Thyroid gland (tissue), 4 donors: ENCODE measurements around the gene TSTD2. TPM values are rescaled to one million over a fixed set of nuclear protein-coding genes. Genes with fewer than 3 reads are reported as not detected.
A peak's percentile ranks its signal among the peaks of the same experiment; 100 is the strongest.

Source experiments
- DNase-seq, 2 donors: peaks; one replicate each; pipeline ENCODE4 v3.0.0-alpha.2; 2019
- H3K27ac ChIP-seq, 3 donors: fragments of 200-600 bp; sonication (generic); 1 replicate in 2 of 3; 2 replicates in 1 of 3; pipeline ENCODE4 v1.5.1; 2016 to 2019; ENCODE audit warnings: mild to moderate bottlenecking in 1 of 3, moderate library complexity in 1 of 3
- H3K27me3 ChIP-seq: fragments of 200-600 bp; sonication (generic); one replicate; pipeline ENCODE4 v1.5.1; 2019
- H3K36me3 ChIP-seq, 2 donors: fragments of 200-600 bp; sonication (generic); one replicate each; pipeline ENCODE4 v1.5.1; 2016 to 2019
- H3K4me1 ChIP-seq, 2 donors: fragments of 200-600 bp; sonication (generic); one replicate each; pipeline ENCODE4 v1.5.1; 2017 to 2019
- H3K4me3 ChIP-seq, 3 donors: fragments of 200-600 bp; sonication (generic); replicated peaks in 1 of 3; 1 replicate in 2 of 3; 2 replicates in 1 of 3; pipeline ENCODE4 v1.5.1; 2016; ENCODE audit warnings: mild to moderate bottlenecking in 1 of 3
- H3K9me3 ChIP-seq: fragments of 200-600 bp; sonication (generic); one replicate; pipeline ENCODE4 v1.5.1; 2017
- CTCF ChIP-seq, 6 experiments: fragments of 200-600 bp in 3 of 6; fragments of 450-650 bp in 3 of 6; sonication (generic) in 3 of 6; IDR thresholded peaks; one replicate each; pipeline ENCODE4 v1.5.1; 2016 to 2019; ENCODE audit warnings: antibody characterized with exemption in 6 of 6, mild to moderate bottlenecking in 2 of 6, inconsistent platforms in 1 of 6, moderate library complexity in 1 of 6
- POLR2A ChIP-seq, 2 donors: fragments of 450-650 bp; IDR thresholded peaks; one replicate each; pipeline ENCODE4 v1.6.1; 2017; ENCODE audit warnings: antibody characterized with exemption in 2 of 2, mild to moderate bottlenecking in 2 of 2, moderate library complexity in 1 of 2
- WGBS, 2 donors: methylation state at CpG; one replicate each; pipeline ENCODE4 v1.1.5; 2017; 5-methylcytosine and 5-hydroxymethylcytosine counted together
- intact Hi-C: fragments of 100-400 bp; cut with DNase I; formaldehyde crosslinking; loops from one replicate; pipeline ENCODE4 v1.15.1; 2023
- total RNA-seq, 4 donors: library from RNA; depleted of rRNA; stranded (reverse); fragments of >200 nt; gene quantifications; one replicate each; pipeline ENCODE4 v1.2.3, GENCODE V29; 2016

The TSTD2 gene
- 10 to 100 TPM; 34.1 to 53.1 (median 34.7) TPM for total RNA-seq

DNA sequence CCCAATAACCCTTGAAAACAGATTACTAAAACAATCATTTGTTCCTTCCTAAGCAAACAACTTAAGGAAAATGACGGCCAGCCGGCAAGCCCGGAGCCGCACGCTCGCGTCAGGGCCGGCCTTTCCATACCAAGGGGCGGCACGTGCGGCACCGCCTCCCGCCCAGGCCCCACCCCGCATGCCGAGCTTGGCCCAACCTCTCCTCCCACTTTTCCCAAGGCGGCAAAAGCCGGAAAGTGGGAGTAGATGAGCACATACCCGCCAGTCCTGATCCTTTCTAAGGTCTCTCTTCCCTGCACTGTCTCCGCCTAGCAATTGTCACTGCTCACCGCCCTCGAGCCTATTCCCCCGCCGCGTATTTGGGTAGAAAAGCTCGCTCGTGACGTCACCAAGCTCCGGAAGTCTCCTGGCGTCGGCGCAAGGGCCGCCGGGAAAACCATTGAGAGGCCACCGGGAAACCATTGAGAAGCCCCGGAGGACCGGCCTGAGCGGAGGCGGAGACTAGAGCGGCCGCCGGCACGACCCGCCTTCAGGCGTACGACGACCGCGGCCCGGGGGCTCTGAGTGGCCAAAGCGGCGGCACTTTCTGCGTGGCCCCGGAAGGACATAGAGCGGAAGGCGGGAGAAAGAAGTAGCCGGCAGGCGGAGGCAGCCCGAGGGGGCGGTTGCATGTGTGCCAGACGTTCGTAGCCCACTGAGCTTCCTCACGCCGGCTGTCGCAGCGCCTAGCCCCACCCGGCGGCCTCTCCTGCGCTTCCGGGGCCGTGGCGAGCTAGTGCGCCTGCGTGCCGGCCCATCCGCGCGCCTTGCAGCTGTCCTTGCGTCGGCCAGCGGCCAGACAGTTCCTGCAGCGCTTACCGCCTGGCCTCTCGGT, at the start of gene TSTD2, which contains the start of gene NCBP1:
TSTD2 (minus strand) TSS at position 384 of the 874 bp plus-strand sequence. CDS start 5,806 bp downstream, outside the sequence.
NCBP1 (plus strand) TSS at position 837 of the 874 bp plus-strand sequence. CDS start 61 bp downstream, outside the sequence.
- Histone ChIP-seq H3K9me3 (no peaks in the 10 kb centered on the region), H3K27me3 (no peaks in the 10 kb centered on the region), H3K4me3 (peak within 1 kb of the TSS; percentile 61 to 94 (median 93)), H3K4me1 (peaks cover 19 to 52% of the 10 kb centered on the region in 2 donors), H3K27ac (peak within 1 kb of the TSS; percentile 96 to 98 (median 98)), H3K36me3 (no peaks in the 10 kb centered on the region)
- 1 to 2% methylated on average over 23 to 48 of the region's 83 CpGs for WGBS, 2 donors
- intact Hi-C loops: no loop called here
- TF ChIP-seq CTCF (IDR thresholded peaks at IDR 0.05) (peak in 1 of 6 experiments; percentile 8), POLR2A (IDR thresholded peaks at IDR 0.05) (peak; percentile 15 to 88)
- peak; percentile 98 for DNase-seq

DNA sequence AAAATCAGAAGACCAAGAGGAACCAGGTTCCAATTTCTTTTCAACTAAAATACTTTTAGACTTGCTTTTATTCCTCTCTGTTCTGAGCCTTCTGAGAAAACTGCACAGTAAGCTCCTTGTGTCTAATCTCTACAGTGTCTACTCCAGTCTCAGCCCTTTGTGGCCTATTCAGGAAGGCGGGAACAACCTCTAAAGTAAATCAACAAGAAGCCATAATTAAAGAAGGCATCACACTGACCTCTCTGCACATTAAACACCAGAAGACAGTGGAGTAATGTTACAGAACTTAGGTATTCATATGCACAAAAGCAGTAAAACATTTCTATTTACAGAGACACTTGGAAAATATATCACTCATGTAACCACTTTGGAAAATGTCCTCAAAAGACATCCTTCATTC, 49.1 kb upstream of the TSTD2 start:
- WGBS, 2 donors: 97 to 98% methylated on average over 1 of the region's 1 CpG
- Histone ChIP-seq H3K27ac (no peak overlapping the region), H3K36me3 (peaks cover 31 to 54% of the 10 kb centered on the region in 2 donors), H3K4me3 (no peak overlapping the region), H3K4me1 (no peaks in the 10 kb centered on the region), H3K27me3 (no peaks in the 10 kb centered on the region), H3K9me3 (no peaks in the 10 kb centered on the region)
- intact Hi-C loops: no loop called here
- DNase-seq: no peak
- no peak for TF ChIP-seq POLR2A (IDR thresholded peaks at IDR 0.05)
- no peak for TF ChIP-seq CTCF (IDR thresholded peaks at IDR 0.05)

DNA sequence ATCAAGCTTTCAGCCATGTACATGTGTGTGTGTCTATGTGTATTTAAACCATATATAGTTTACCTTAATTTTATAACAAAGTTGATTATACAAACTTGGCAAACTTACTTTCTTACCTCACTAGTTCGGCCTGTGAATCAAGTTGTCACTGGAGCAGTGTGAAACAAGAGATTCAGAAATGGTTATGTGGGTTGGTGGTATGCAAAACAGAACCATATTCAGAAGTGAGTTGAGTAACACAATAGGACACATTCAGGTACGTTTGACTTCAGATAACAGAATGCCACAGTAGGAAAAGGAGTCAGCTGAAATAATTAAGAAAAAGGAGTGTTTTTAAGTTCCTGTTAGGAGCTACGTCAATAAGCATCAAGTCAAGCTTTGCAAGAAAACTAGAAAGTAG, 42.5 kb upstream of the TSTD2 start:
- Histone ChIP-seq H3K27ac (no peak overlapping the region), H3K9me3 (no peaks in the 10 kb centered on the region), H3K4me3 (no peak overlapping the region), H3K27me3 (no peaks in the 10 kb centered on the region), H3K4me1 (no peaks in the 10 kb centered on the region), H3K36me3 (peaks cover 43 to 75% of the 10 kb centered on the region in 2 donors)
- 89% methylated on average over 3 of the region's 3 CpGs for WGBS, 2 donors
- TF ChIP-seq CTCF (IDR thresholded peaks at IDR 0.05) (no peak), POLR2A (IDR thresholded peaks at IDR 0.05) (no peak)
- intact Hi-C loops: no loop called here
- no peak for DNase-seq

GRCh38 chr9:97673922-97674321, 40.8 kb upstream of the TSTD2 start:
- Histone ChIP-seq H3K4me1 (peaks cover 4 to 5% of the 10 kb centered on the region in 2 donors), H3K4me3 (no peak overlapping the region), H3K36me3 (peaks cover 50 to 80% of the 10 kb centered on the region in 2 donors), H3K27me3 (no peaks in the 10 kb centered on the region), H3K27ac (no peak overlapping the region), H3K9me3 (no peaks in the 10 kb centered on the region)
- 93 to 95% methylated on average over 3 of the region's 3 CpGs for WGBS, 2 donors
- intact Hi-C loops: no loop called here
- TF ChIP-seq CTCF (IDR thresholded peaks at IDR 0.05) (no peak), POLR2A (IDR thresholded peaks at IDR 0.05) (no peak)
- DNase-seq: no peak

- 91 to 93% methylated on average over 3 of the region's 3 CpGs for WGBS, 2 donors
Observed at GRCh38 chr9:97672403-97672802, 39.2 kb upstream of the TSTD2 start.

More at GRCh38 chr9:97672403-97672802, 39.2 kb upstream of the TSTD2 start:
- no peak overlapping the region for H3K27ac ChIP-seq
- peaks cover 14% of the 10 kb centered on the region in 2 donors for H3K4me1 ChIP-seq
- H3K9me3 ChIP-seq: no peaks in the 10 kb centered on the region
- TF ChIP-seq POLR2A (IDR thresholded peaks at IDR 0.05): no peak
- no peak for TF ChIP-seq CTCF (IDR thresholded peaks at IDR 0.05)
- intact Hi-C loops: no loop called here
- H3K36me3 ChIP-seq: peaks cover 52 to 71% of the 10 kb centered on the region in 2 donors
- DNase-seq: no peak
- no peaks in the 10 kb centered on the region for H3K27me3 ChIP-seq
- no peak overlapping the region for H3K4me3 ChIP-seq
